Activated naive CD4-positive, alpha-beta T cell treated with anti-CD3 and anti-CD28 coated beads for 36 hours (primary cell): ENCODE measurements around the gene GID8. TPM values are rescaled to one million over a fixed set of nuclear protein-coding genes. Genes with fewer than 3 reads are reported as not detected.

Source experiments
- CTCF ChIA-PET: fragments of 350-600 bp; sonication (Branson Sonifier 250); formaldehyde crosslinking; loops from one replicate; lab custom pipeline; 2021; ENCODE audit warnings: antibody characterized with exemption; lab: Charles Lee
- DNase-seq: peaks from one replicate; pipeline ENCODE4 v3.0.0-alpha.2; 2020
- H3K27ac Mint-ChIP-seq: one replicate; pipeline ENCODE4 v1.8.0; 2021; ENCODE audit warnings: mild to moderate bottlenecking, mixed read lengths
- H3K27me3 Mint-ChIP-seq: one replicate; pipeline ENCODE4 v1.8.0; 2021; ENCODE audit warnings: low read depth, mixed read lengths
- H3K36me3 Mint-ChIP-seq: one replicate; pipeline ENCODE4 v1.8.0; 2021; ENCODE audit warnings: low read depth, mixed read lengths
- H3K4me1 Mint-ChIP-seq: one replicate; pipeline ENCODE4 v1.8.0; 2021; ENCODE audit warnings: low read depth, mixed read lengths
- H3K4me3 Mint-ChIP-seq: one replicate; pipeline ENCODE4 v1.8.0; 2021; ENCODE audit warnings: mild to moderate bottlenecking, moderate library complexity, mixed read lengths
- H3K9me3 Mint-ChIP-seq: one replicate; pipeline ENCODE4 v1.8.0; 2021; ENCODE audit warnings: mixed read lengths
- intact Hi-C: fragments of 100-400 bp; cut with micrococcal nuclease; formaldehyde crosslinking; loops from one replicate; pipeline ENCODE4 v1.15.1; 2023
- total RNA-seq, 2 experiments: library from RNA; stranded (reverse); gene quantifications; one replicate each; pipeline ENCODE4 v1.2.3, GENCODE V29; 2021

The GID8 gene
- total RNA-seq, 2 experiments from 2014 or later, result 32.7 to 34.0 TPM

GRCh38 chr20:62896526-62896925 is 41.4 kb upstream of the GID8 start:
- Mint-ChIP-seq H3K9me3 (no peaks in the 10 kb centered on the region), H3K4me1 (peaks cover 50% of the 10 kb centered on the region), H3K27me3 (no peaks in the 10 kb centered on the region), H3K36me3 (peaks cover 32% of the 10 kb centered on the region), H3K4me3 (no peak overlapping the region), H3K27ac (no peak overlapping the region)
- CTCF ChIA-PET, result no interaction called here
- intact Hi-C loops, result no loop called here
- no peak for DNase-seq

GRCh38 chr20:62897666-62898065 is 40.3 kb upstream of the GID8 start:
- CTCF ChIA-PET, result interaction anchor here (0.8 to 1.1 kb wide), 2 partner anchors 8 to 10 kb away, joined by 3 to 4 read pairs; no protein-coding TSS in a partner anchor
- H3K36me3 Mint-ChIP-seq, result peaks cover 27% of the 10 kb centered on the region
- DNase-seq, result no peak
- H3K27me3 Mint-ChIP-seq, result no peaks in the 10 kb centered on the region
- H3K4me1 Mint-ChIP-seq, result peaks cover 39% of the 10 kb centered on the region
- no peak overlapping the region for H3K4me3 Mint-ChIP-seq
- H3K27ac Mint-ChIP-seq, result no peak overlapping the region
- no peaks in the 10 kb centered on the region for H3K9me3 Mint-ChIP-seq
- intact Hi-C loops, result loop anchor here (2.0 kb wide), 1 partner anchor 75 kb away; no protein-coding TSS in a partner anchor

- Mint-ChIP-seq H3K27me3 (no peaks in the 10 kb centered on the region), H3K4me3 (no peak overlapping the region), H3K4me1 (peaks cover 34% of the 10 kb centered on the region), H3K27ac (peak overlapping the region; percentile 77), H3K9me3 (no peaks in the 10 kb centered on the region), H3K36me3 (peaks cover 23% of the 10 kb centered on the region)
- intact Hi-C loops, result loop anchor here (2.0 kb wide), 1 partner anchor 74 kb away; no protein-coding TSS in a partner anchor
- DNase-seq, result no peak
- CTCF ChIA-PET, result interaction anchor here (0.6 to 4.9 kb wide), 10 partner anchors 9 to 378 kb away, joined by 3 to 27 read pairs (median 6); no protein-coding TSS in a partner anchor
Observed at GRCh38 chr20:62898093-62898964, 39.6 kb upstream of the GID8 start.

GRCh38 chr20:62898970-62899632 is 38.8 kb upstream of the GID8 start:
- peak; percentile 73 for DNase-seq
- Mint-ChIP-seq H3K27ac (peak overlapping the region; percentile 77), H3K9me3 (no peaks in the 10 kb centered on the region), H3K27me3 (no peaks in the 10 kb centered on the region), H3K4me3 (peak overlapping the region; percentile 16), H3K36me3 (peaks cover 19% of the 10 kb centered on the region), H3K4me1 (peaks cover 29% of the 10 kb centered on the region)
- intact Hi-C loops, result loop anchor here (2.0 kb wide), 1 partner anchor 74 kb away; no protein-coding TSS in a partner anchor
- CTCF ChIA-PET, result interaction anchor here (0.6 to 4.9 kb wide), 14 partner anchors 9 to 377 kb away, joined by 3 to 27 read pairs (median 5); no protein-coding TSS in a partner anchor

GRCh38 chr20:62899633-62900051 is 38.3 kb upstream of the GID8 start:
- peaks cover 18% of the 10 kb centered on the region for H3K36me3 Mint-ChIP-seq
- no peaks in the 10 kb centered on the region for H3K9me3 Mint-ChIP-seq
- intact Hi-C loops, result loop anchor here (1.0 to 2.0 kb wide), 4 partner anchors 22 to 109 kb away; no protein-coding TSS in a partner anchor
- CTCF ChIA-PET, result interaction anchor here (1.0 to 4.9 kb wide), 14 partner anchors 8 to 109 kb away, joined by 3 to 27 read pairs (median 6); no protein-coding TSS in a partner anchor
- DNase-seq, result no peak
- H3K27me3 Mint-ChIP-seq, result no peaks in the 10 kb centered on the region
- no peak overlapping the region for H3K4me3 Mint-ChIP-seq
- no peak overlapping the region for H3K27ac Mint-ChIP-seq
- peaks cover 29% of the 10 kb centered on the region for H3K4me1 Mint-ChIP-seq

DNA sequence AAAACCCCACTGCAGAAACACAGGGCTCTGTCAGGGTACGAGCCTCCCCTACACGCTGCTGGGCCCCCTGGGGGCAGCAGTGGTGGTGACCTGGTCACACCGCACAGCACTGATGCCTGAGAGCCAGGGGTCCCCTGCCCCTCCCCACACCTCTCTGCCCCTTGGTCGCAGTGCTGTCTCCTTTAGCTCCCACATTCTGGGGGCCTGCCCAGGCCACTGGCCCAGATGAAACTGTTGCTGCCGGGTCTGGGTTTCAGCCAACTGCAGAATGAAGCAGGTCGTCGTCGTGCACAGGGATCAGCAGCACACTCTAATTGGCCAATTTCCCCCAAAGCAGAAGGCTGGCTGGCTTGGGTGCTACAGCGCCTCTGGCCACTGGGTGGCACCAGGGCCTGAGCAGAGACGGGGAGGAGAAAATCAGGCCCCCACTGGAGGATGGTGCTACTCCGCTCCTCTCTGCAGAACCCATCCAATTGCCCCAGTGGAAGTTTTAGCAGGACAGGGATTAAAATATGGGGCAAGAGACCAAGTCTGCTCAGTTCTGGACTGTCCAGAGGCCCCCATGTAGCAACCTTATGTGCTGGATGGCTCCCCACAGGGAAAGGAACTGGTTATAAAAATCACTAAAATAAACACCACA is 37.8 kb upstream of the GID8 start:
- H3K27me3 Mint-ChIP-seq, result no peaks in the 10 kb centered on the region
- peak; percentile 84 for DNase-seq
- H3K27ac Mint-ChIP-seq, result peak overlapping the region; percentile 72
- CTCF ChIA-PET, result interaction anchor here (1.0 to 4.9 kb wide), 15 partner anchors 8 to 109 kb away, joined by 3 to 27 read pairs (median 5); no protein-coding TSS in a partner anchor
- H3K4me1 Mint-ChIP-seq, result peaks cover 29% of the 10 kb centered on the region
- H3K4me3 Mint-ChIP-seq, result no peak overlapping the region
- H3K36me3 Mint-ChIP-seq, result peaks cover 21% of the 10 kb centered on the region
- intact Hi-C loops, result loop anchor here (1.0 kb wide), 3 partner anchors 21 to 108 kb away; no protein-coding TSS in a partner anchor
- no peaks in the 10 kb centered on the region for H3K9me3 Mint-ChIP-seq

GRCh38 chr20:62900692-62901584 is 37.0 kb upstream of the GID8 start:
- Mint-ChIP-seq H3K27ac (peak overlapping the region; percentile 46), H3K4me1 (peaks cover 29% of the 10 kb centered on the region), H3K36me3 (peaks cover 23% of the 10 kb centered on the region), H3K9me3 (no peaks in the 10 kb centered on the region), H3K4me3 (peak overlapping the region; percentile 9), H3K27me3 (no peaks in the 10 kb centered on the region)
- peak; percentile 24 for DNase-seq
- CTCF ChIA-PET, result interaction anchor here (0.7 to 4.9 kb wide), 16 partner anchors 7 to 205 kb away, joined by 3 to 27 read pairs (median 4); no protein-coding TSS in a partner anchor
- intact Hi-C loops, result loop anchor here (1.0 kb wide), 3 partner anchors 20 to 107 kb away; no protein-coding TSS in a partner anchor

- intact Hi-C loops, result no loop called here
- H3K9me3 Mint-ChIP-seq, result no peaks in the 10 kb centered on the region
- no peak for DNase-seq
- H3K27ac Mint-ChIP-seq, result peak overlapping the region; percentile 46
- peaks cover 31% of the 10 kb centered on the region for H3K36me3 Mint-ChIP-seq
- CTCF ChIA-PET, result interaction anchor here (0.7 to 4.9 kb wide), 11 partner anchors 8 to 204 kb away, joined by 3 to 27 read pairs (median 3); no protein-coding TSS in a partner anchor
- no peak overlapping the region for H3K4me3 Mint-ChIP-seq
- peaks cover 29% of the 10 kb centered on the region for H3K4me1 Mint-ChIP-seq
- H3K27me3 Mint-ChIP-seq, result no peaks in the 10 kb centered on the region
Observed at GRCh38 chr20:62901891-62902290, 36.1 kb upstream of the GID8 start.

GRCh38 chr20:62902926-62903615 is 34.9 kb upstream of the GID8 start:
- Mint-ChIP-seq H3K4me1 (peaks cover 31% of the 10 kb centered on the region), H3K9me3 (no peaks in the 10 kb centered on the region), H3K27me3 (no peaks in the 10 kb centered on the region), H3K4me3 (no peak overlapping the region), H3K27ac (peak overlapping the region; percentile 63), H3K36me3 (peaks cover 40% of the 10 kb centered on the region)
- intact Hi-C loops, result no loop called here
- DNase-seq, result no peak
- CTCF ChIA-PET, result interaction anchor here (1.2 to 4.9 kb wide), 3 partner anchors 10 to 30 kb away, joined by 3 to 25 read pairs (median 4); no protein-coding TSS in a partner anchor

DNA sequence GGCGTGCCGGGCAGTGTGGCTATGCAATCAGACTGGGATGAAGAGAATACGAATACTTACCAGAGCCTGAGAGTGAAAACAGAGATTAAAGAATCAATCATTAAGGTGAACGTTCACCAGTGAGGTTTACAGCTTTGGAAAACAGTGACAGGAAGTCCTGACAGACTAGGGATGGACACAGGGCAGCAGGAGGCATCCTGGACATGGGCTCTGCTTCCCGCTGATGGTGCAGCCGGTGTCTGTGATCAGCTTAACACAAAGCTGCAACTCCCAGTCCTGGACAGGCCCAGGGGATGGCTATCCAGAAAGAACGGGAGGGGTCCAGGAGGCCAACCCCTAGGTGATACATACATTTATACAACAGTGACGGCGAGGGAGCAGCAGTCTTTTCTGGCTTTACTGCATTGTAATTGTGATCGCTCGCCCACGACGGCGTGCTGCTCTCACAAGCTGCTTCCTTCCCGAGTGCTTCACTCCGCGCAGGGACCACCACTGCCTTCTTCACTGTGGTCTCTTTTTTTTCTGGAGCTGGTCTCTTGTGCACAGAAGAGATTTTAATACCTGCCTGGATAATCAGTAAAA is 32.3 kb upstream of the GID8 start:
- H3K27ac Mint-ChIP-seq, result no peak overlapping the region
- intact Hi-C loops, result no loop called here

More for the DNA sequence above, 32.3 kb upstream of the GID8 start:
- CTCF ChIA-PET, result no interaction called here
- Mint-ChIP-seq H3K27me3 (no peaks in the 10 kb centered on the region), H3K36me3 (peaks cover 54% of the 10 kb centered on the region), H3K4me1 (peaks cover 6% of the 10 kb centered on the region), H3K9me3 (no peaks in the 10 kb centered on the region), H3K4me3 (no peak overlapping the region)
- no peak for DNase-seq
